K562 (cell line): Measurements from ENCODE around the gene TRAF7. TPM values are rescaled to one million over a fixed set of nuclear protein-coding genes. Genes with fewer than 3 reads are reported as not detected.

Experiments used
- ATAC-seq: fragments of 200-7000 bp; cut with Tn5 transposase; 3 replicates; pipeline ENCODE4 v1.9.1; 2020; ENCODE audit warnings: moderate library complexity
- BruUV-seq: library from RNA; stranded (reverse); fragments of 400-500 nt; replicated peaks from 2 replicates; lab custom pipeline; 2021; lab: Mats Ljungman, UMichigan
- CTCF ChIA-PET: fragments of 300-600 bp; formaldehyde crosslinking; extraction: SDS; loops from one replicate; lab custom pipeline; 2021; ENCODE audit warnings: low intra/inter-chr PET ratio; lab: Yijun Ruan, JAX
- POLR2A ChIA-PET: fragments of 300-600, 350-650 bp; sonication (Branson Sonifier 250); formaldehyde crosslinking; extraction: SDS; loops from one replicate; lab custom pipeline; 2021; ENCODE audit warnings: antibody characterized with exemption, inconsistent platforms; lab: Yijun Ruan, JAX
- DNase-seq, 4 experiments: peaks; one replicate each; pipeline versions ENCODE4 v3.0.0 to v3.0.0-alpha.2; 2011 to 2018; ENCODE audit warnings: low spot score in 3 of 4, mixed read lengths in 3 of 4; ENCODE audit errors: extremely low read depth in 1 of 4
- FAIRE-seq: peaks from 2 replicates; lab custom pipeline; 2011; peaks lifted over from hg19 to GRCh38; lab: Jason Lieb, UNC
- H2AFZ ChIP-seq: 2 replicates; pipeline ENCODE4 v1.6.0; 2011; ENCODE audit warnings: low read depth, low read length, control low read depth, inconsistent platforms
- H3K27ac ChIP-seq: fragments of 200-600 bp; 3 replicates; pipeline ENCODE4 v1.8.0; 2011; ENCODE audit warnings: low read depth, mild to moderate bottlenecking, control low read depth, inconsistent platforms, low read length, moderate library complexity, mixed read lengths; ENCODE audit errors: extremely low read depth
- H3K27me3 ChIP-seq, 2 experiments: fragments of 300-600 bp in 1 of 2; 2 replicates in 1 of 2; 3 replicates in 1 of 2; pipeline versions ENCODE4 v1.6.0 to v1.8.0; 2011; ENCODE audit warnings: inconsistent platforms in 2 of 2, low read length in 2 of 2, mild to moderate bottlenecking in 1 of 2, mixed read lengths in 1 of 2, moderate library complexity in 1 of 2; ENCODE audit not compliant: control insufficient read depth in 2 of 2, insufficient read depth in 2 of 2
- H3K36me3 ChIP-seq: fragments of 300-600 bp; 3 replicates; pipeline ENCODE4 v1.8.0; 2011; ENCODE audit warnings: mild to moderate bottlenecking, low read length, inconsistent platforms; ENCODE audit not compliant: control insufficient read depth, insufficient read depth
- H3K4me1 ChIP-seq, 2 experiments: fragments of 200-600 bp in 1 of 2; replicated peaks in 1 of 2; 2 replicates in 1 of 2; 3 replicates in 1 of 2; pipeline versions ENCODE4 v1.5.1 to v1.8.0; 2011; ENCODE audit warnings: inconsistent platforms in 2 of 2, low read length in 2 of 2, mild to moderate bottlenecking in 1 of 2, mixed read lengths in 1 of 2, moderate library complexity in 1 of 2; ENCODE audit not compliant: control insufficient read depth in 2 of 2, insufficient read depth in 2 of 2
- H3K4me2 ChIP-seq: 2 replicates; pipeline ENCODE4 v1.6.1; 2011; ENCODE audit warnings: low read length, control low read depth, inconsistent platforms, mixed read lengths; ENCODE audit not compliant: insufficient read depth
- H3K4me3 ChIP-seq: fragments of 200-600 bp; sonication (generic), shearing (Covaris generic); 2 replicates; pipeline ENCODE4 v1.5.1; 2016; ENCODE audit warnings: control low read depth, inconsistent platforms
- H3K79me2 ChIP-seq: fragments of 200-600 bp; 3 replicates; pipeline ENCODE4 v1.8.0; 2011; ENCODE audit warnings: low read length, inconsistent platforms; ENCODE audit not compliant: control insufficient read depth, insufficient read depth
- H3K9ac ChIP-seq, 2 experiments: 2 replicates each; pipeline versions ENCODE4 v1.6.0 to v1.6.1; 2011; ENCODE audit warnings: low read depth in 2 of 2, low read length in 2 of 2, control low read depth in 1 of 2, inconsistent platforms in 1 of 2, mild to moderate bottlenecking in 1 of 2, mixed read lengths in 1 of 2; ENCODE audit not compliant: insufficient read depth in 1 of 2
- H3K9me1 ChIP-seq: one replicate; pipeline ENCODE4 v1.6.0; 2011; ENCODE audit warnings: inconsistent platforms, mild to moderate bottlenecking, low read length, moderate library complexity; ENCODE audit not compliant: control insufficient read depth, insufficient read depth
- H3K9me3 ChIP-seq: replicated peaks from 2 replicates; pipeline ENCODE4 v1.5.1; 2011; ENCODE audit warnings: low read depth, low read length, inconsistent platforms; ENCODE audit not compliant: control insufficient read depth, insufficient read depth
- H4K20me1 ChIP-seq: replicated peaks from 2 replicates; pipeline ENCODE4 v1.6.1; 2011; ENCODE audit warnings: low read length, inconsistent platforms, mixed read lengths; ENCODE audit not compliant: control insufficient read depth, insufficient read depth
- BRCA1 ChIP-seq, 2 experiments: fragments of 450-650 bp in 1 of 2; sonication (generic) in 1 of 2; formaldehyde crosslinking in 1 of 2; IDR thresholded peaks; 2 replicates each; pipeline versions ENCODE4 v1.5.0 to v1.6.1; 2017 to 2020; ENCODE audit warnings: mild to moderate bottlenecking in 1 of 2, missing genetic modification reagents in 1 of 2
- CBFB ChIP-seq: sonication (generic); formaldehyde crosslinking; IDR thresholded peaks from 2 replicates; pipeline ENCODE4 v1.4.0; 2020; ENCODE audit warnings: mild to moderate bottlenecking, missing genetic modification reagents
- FIP1L1 ChIP-seq: fragments of 200-400 bp; formaldehyde crosslinking; IDR thresholded peaks from 2 replicates; pipeline ENCODE4 v1.6.1; 2018; ENCODE audit warnings: mild to moderate bottlenecking, low read depth, low read length; ENCODE audit not compliant: poor library complexity, severe bottlenecking
- MAZ ChIP-seq, 2 experiments: fragments of 450-650 bp in 1 of 2; sonication (generic) in 1 of 2; formaldehyde crosslinking; IDR thresholded peaks in 1 of 2; conservative IDR thresholded peaks in 1 of 2; 2 replicates each; pipeline versions ENCODE4 v1.4.0 to v1.5.0; 2020; ENCODE audit warnings: mild to moderate bottlenecking in 1 of 2, missing genetic modification reagents in 1 of 2
- NRF1 ChIP-seq, 2 experiments: fragments of 450-650 bp; IDR thresholded peaks in 1 of 2; conservative IDR thresholded peaks in 1 of 2; 2 replicates each; pipeline ENCODE4 v1.6.1; 2014; ENCODE audit warnings: mild to moderate bottlenecking in 2 of 2
- PCBP1 ChIP-seq: fragments of 200-400 bp; formaldehyde crosslinking; IDR thresholded peaks from 2 replicates; pipeline ENCODE4 v1.6.1; 2018; ENCODE audit warnings: mild to moderate bottlenecking, low read depth, low read length; ENCODE audit not compliant: poor library complexity, severe bottlenecking
- PURB ChIP-seq: sonication (generic); formaldehyde crosslinking; IDR thresholded peaks from 2 replicates; pipeline ENCODE4 v1.9.0; 2021; ENCODE audit warnings: low read depth, mild to moderate bottlenecking, missing genetic modification reagents
- RBFOX2 ChIP-seq: fragments of 200-400 bp; formaldehyde crosslinking; IDR thresholded peaks from 2 replicates; pipeline ENCODE4 v1.6.1; 2017; ENCODE audit warnings: low read depth, mild to moderate bottlenecking, low read length, moderate library complexity
- WGBS: fragments of 100-300 bp; shearing (Covaris generic); methylation state at CpG from one replicate; pipeline ENCODE4 v1.1.6; 2016; ENCODE audit warnings: low coverage, mixed read lengths; ENCODE audit not compliant: insufficient coverage; ENCODE audit errors: missing lambda C conversion rate; 5-methylcytosine and 5-hydroxymethylcytosine counted together
- in situ Hi-C: fragments of 300-500 bp; cut with MboI; formaldehyde crosslinking; loops from 4 replicates; pipeline ENCODE4 v1.15.0; 2018; ENCODE audit warnings: inconsistent platforms, mixed read lengths
- intact Hi-C: fragments of 100-400 bp; cut with micrococcal nuclease; formaldehyde crosslinking; loops from 2 replicates; pipeline ENCODE4 v1.14.2; 2022
- polyA plus RNA-seq, 8 experiments: library from polyadenylated mRNA; depleted of rRNA in 4 of 8; stranded (reverse) in 5 of 8; unstranded in 3 of 8; fragments of >200 nt; fragmentation: Nextera tagmentation in 2 of 8; fragmentation: Illumina TruSeq in 1 of 8; extraction: Ambion mirVana in 2 of 8; extraction: Trizol in 1 of 8; gene quantifications; 2 replicates each; pipeline versions ENCODE4 v1.2.1 to v1.2.3, GENCODE V29; 2011 to 2014; ENCODE audit warnings: inconsistent platforms in 1 of 8, missing spikeins in 1 of 8
- total RNA-seq, 7 experiments: library from RNA; depleted of rRNA in 6 of 7; stranded (reverse); fragments of >200 nt in 6 of 7; fragmentation: Illumina TruSeq in 2 of 7; extraction: Trizol in 2 of 7; gene quantifications; 2 replicates each; pipeline versions ENCODE4 v1.2.1 to v1.2.3, GENCODE V29; 2011 to 2021; ENCODE audit warnings: low replicate concordance in 1 of 7
- TF ChIP-seq, protein P1 (sequence below): sonication (generic); formaldehyde crosslinking; IDR thresholded peaks from 2 replicates; pipeline ENCODE4 v1.8.0; 2022; ENCODE audit warnings: mild to moderate bottlenecking, missing genetic modification reagents
- TF ChIP-seq, protein P2 (sequence below), 3 experiments: fragments of 200-800 bp in 1 of 3; sonication (Bioruptor generic) in 1 of 3; sonication (generic) in 1 of 3; formaldehyde crosslinking in 1 of 3; IDR thresholded peaks; 2 replicates each; pipeline versions ENCODE4 v1.6.1 to v1.8.0; 2016 to 2022; ENCODE audit warnings: mild to moderate bottlenecking in 2 of 3, missing compliant biosample characterization in 2 of 3, missing genetic modification characterization in 2 of 3, missing genetic modification reagents in 1 of 3

The TRAF7 gene
- total and polyA plus RNA-seq, 9 of the 15 experiments (the other 6 are each of a cell fraction or from before 2014, with no cell fraction given): 1.1 to 113 (median 41.6) TPM

DNA sequence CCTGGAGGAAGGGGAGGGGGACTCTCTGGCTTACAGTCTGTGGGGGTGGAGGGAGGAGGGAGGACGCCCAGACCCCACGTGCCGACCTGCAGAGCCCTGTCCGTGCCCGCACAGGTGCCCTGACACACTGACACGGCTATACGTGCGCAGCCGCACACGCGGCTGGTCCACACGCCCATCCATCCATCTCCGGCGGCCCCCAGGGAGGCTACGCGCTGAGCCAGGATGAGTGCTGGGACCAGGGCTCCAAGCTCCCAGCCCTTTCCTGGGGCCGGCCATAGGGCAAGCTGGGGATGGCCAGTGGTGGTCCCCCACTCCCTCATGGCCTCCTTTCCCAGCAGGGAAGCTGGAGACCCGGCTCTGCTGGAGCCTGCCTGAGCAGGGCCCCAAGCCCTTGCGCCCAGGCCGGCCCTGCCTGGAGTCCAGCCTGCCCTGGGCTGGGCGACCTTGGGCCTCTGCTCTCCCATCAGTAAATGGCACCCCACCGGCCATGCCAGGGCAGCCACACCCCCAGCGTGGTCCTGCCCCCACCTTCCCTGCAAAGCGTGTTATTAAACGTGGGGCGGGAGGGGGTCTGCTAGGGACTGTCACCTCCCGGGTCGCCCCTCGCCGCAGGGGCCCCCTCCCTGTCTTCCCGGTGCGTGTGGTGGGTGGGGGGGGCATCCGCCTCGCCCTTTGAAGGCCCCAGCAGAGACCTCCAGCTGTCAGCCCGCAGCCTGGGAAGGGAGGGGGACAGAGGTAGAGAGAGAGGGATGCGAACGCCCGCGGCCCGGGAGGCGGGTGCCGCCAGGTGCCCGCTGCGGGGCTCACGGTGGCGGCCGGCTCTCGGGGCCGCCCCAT, 40.0 kb downstream of the TRAF7 start:
- ChIA-PET POLR2A (interaction anchor here (0.6 to 2.5 kb wide), 11 partner anchors 9 to 230 kb away, joined by 3 to 17 read pairs (median 4); partner anchors contain the start of genes ECI1, MLST8 and TRAF7), CTCF (interaction anchor here (1.0 to 2.8 kb wide), 4 partner anchors 56 to 731 kb away, joined by 3 to 18 read pairs (median 4); partner anchors contain the start of gene ECI1)
- no peaks in the 10 kb centered on the region for H3K9me1 ChIP-seq
- H3K79me2 ChIP-seq: no peaks in the 10 kb centered on the region
- 0 out of 2 replicates have a peak, but pooled peaks cover 6% of the 10 kb centered on the region for H4K20me1 ChIP-seq
- ATAC-seq (peak; percentile 22), DNase-seq (no peak), FAIRE-seq (no peak)
- no peak overlapping the region for H3K27ac ChIP-seq
- H3K36me3 ChIP-seq: no peaks in the 10 kb centered on the region
- H3K27me3 ChIP-seq: peaks cover 0 to 5% of the 10 kb centered on the region in 2 experiments; a peak in 2 of 5 replicates
- TF ChIP-seq PURB (CRISPR knock-in tag) (no peak), BRCA1 (IDR thresholded peaks at IDR 0.05) (no peak), BRCA1 (CRISPR knock-in tag; IDR thresholded peaks at IDR 0.05) (peak; percentile 82; the same call in 1 of the 2 replicates), CBFB (CRISPR knock-in tag) (no peak), MAZ (CRISPR knock-in tag; conservative IDR thresholded peaks at IDR 0.05 in 1 of 2, IDR thresholded peaks at IDR 0.05 in 1 of 2) (0 out of 4 replicates have a peak, but pooled peaks of 1 of the 2 experiments have one; percentile 14), PCBP1 (peak; percentile 65), FIP1L1 (peak; percentile 13), NRF1 (conservative IDR thresholded peaks at IDR 0.05 in 1 of 2, IDR thresholded peaks at IDR 0.05 in 1 of 2) (peak in 1 of 2 experiments; percentile 36; a peak in 1 of 4 replicates), RBFOX2 (peak; percentile 31; the same call in 1 of the 2 replicates)
- TF ChIP-seq, protein P1, sequence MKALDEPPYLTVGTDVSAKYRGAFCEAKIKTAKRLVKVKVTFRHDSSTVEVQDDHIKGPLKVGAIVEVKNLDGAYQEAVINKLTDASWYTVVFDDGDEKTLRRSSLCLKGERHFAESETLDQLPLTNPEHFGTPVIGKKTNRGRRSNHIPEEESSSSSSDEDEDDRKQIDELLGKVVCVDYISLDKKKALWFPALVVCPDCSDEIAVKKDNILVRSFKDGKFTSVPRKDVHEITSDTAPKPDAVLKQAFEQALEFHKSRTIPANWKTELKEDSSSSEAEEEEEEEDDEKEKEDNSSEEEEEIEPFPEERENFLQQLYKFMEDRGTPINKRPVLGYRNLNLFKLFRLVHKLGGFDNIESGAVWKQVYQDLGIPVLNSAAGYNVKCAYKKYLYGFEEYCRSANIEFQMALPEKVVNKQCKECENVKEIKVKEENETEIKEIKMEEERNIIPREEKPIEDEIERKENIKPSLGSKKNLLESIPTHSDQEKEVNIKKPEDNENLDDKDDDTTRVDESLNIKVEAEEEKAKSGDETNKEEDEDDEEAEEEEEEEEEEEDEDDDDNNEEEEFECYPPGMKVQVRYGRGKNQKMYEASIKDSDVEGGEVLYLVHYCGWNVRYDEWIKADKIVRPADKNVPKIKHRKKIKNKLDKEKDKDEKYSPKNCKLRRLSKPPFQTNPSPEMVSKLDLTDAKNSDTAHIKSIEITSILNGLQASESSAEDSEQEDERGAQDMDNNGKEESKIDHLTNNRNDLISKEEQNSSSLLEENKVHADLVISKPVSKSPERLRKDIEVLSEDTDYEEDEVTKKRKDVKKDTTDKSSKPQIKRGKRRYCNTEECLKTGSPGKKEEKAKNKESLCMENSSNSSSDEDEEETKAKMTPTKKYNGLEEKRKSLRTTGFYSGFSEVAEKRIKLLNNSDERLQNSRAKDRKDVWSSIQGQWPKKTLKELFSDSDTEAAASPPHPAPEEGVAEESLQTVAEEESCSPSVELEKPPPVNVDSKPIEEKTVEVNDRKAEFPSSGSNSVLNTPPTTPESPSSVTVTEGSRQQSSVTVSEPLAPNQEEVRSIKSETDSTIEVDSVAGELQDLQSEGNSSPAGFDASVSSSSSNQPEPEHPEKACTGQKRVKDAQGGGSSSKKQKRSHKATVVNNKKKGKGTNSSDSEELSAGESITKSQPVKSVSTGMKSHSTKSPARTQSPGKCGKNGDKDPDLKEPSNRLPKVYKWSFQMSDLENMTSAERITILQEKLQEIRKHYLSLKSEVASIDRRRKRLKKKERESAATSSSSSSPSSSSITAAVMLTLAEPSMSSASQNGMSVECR (CRISPR knock-in tag): 0 out of 2 replicates have a peak, but pooled peaks have one; percentile 29
- TF ChIP-seq, protein P2, sequence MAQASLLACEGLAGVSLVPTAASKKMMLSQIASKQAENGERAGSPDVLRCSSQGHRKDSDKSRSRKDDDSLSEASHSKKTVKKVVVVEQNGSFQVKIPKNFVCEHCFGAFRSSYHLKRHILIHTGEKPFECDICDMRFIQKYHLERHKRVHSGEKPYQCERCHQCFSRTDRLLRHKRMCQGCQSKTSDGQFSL (CRISPR knock-in tag; IDR thresholded peaks at IDR 0.05): 0 out of 2 replicates have a peak, but pooled peaks have one; percentile 22
- TF ChIP-seq, protein P2 (tag; IDR thresholded peaks at IDR 0.05): peak in 1 of 2 experiments; percentile 14; a peak in 1 of 4 replicates
- intact Hi-C loops: loop anchor here (5.0 kb wide), 2 partner anchors 57 to 302 kb away; partner anchors contain the start of gene ECI1
- no peaks in the 10 kb centered on the region for H3K9me3 ChIP-seq
- WGBS: 13% methylated on average over 42 of the region's 49 CpGs
- peak overlapping the region in 1 of 2 experiments; percentile 90; a peak in 2 of 4 replicates for H3K9ac ChIP-seq
- peak overlapping the region; percentile 40; the same call in 1 of the 2 replicates for H3K4me2 ChIP-seq
- BruUV-seq: no TSS peak
- H2AFZ ChIP-seq: no peak overlapping the region
- H3K4me3 ChIP-seq: peak overlapping the region; percentile 43
- H3K4me1 ChIP-seq: peaks cover 3 to 60% of the 10 kb centered on the region in 2 experiments; a peak in 4 of 5 replicates
- in situ Hi-C loops: no loop called here
